ENCODE measurements around the gene TECPR2.
"Not testable (repeated sequence)": the region's sequence is repeated elsewhere in the genome, so short reads cannot be mapped to it uniquely, and the experiment has no call there.

TECPR2 gene

GRCh38 chr14:102362545-102363181, at the start of gene TECPR2, which contains the start of gene CINP:
TECPR2 (plus strand) TSS chr14:102362941; CDS start chr14:102376722, 13,781 bp downstream.
CINP (minus strand) TSS chr14:102362890; CDS start chr14:102362851, 39 bp downstream.
- peak; percentile 96 for DNase-seq

- peak; percentile 58 for DNase-seq
These were observed 48.3 kb upstream of the TECPR2 start for GRCh38 chr14:102314242-102315011.

GRCh38 chr14:102315121-102315520, 47.6 kb upstream of the TECPR2 start:
- DNase-seq: no peak

GRCh38 chr14:102316338-102316742, 46.4 kb upstream of the TECPR2 start:
- DNase-seq: no peak

- peak; percentile 85 for DNase-seq
These were observed 45.8 kb upstream of the TECPR2 start for GRCh38 chr14:102316743-102317563.

GRCh38 chr14:102317564-102318248, 45.0 kb upstream of the TECPR2 start:
- no peak for DNase-seq

- no peak for DNase-seq
These were observed 43.9 kb upstream of the TECPR2 start for GRCh38 chr14:102318781-102319276.

GRCh38 chr14:102319351-102320032, 43.2 kb upstream of the TECPR2 start, which contains the start of gene ZNF839:
ZNF839 (plus strand) TSS chr14:102319746; CDS start chr14:102319766, 20 bp downstream.
- DNase-seq: peak; percentile 90

GRCh38 chr14:102320033-102320660, 42.6 kb upstream of the TECPR2 start:
- DNase-seq: no peak

- DNase-seq: no peak
These were observed 41.9 kb upstream of the TECPR2 start for GRCh38 chr14:102320671-102321455.

GRCh38 chr14:102321456-102322422, 41.0 kb upstream of the TECPR2 start:
- no peak for DNase-seq

GRCh38 chr14:102323102-102323501, 39.6 kb upstream of the TECPR2 start:
- DNase-seq: no peak

- DNase-seq: no peak
These were observed 36.9 kb upstream of the TECPR2 start for GRCh38 chr14:102325791-102326345.

GRCh38 chr14:102326583-102326982, 36.2 kb upstream of the TECPR2 start:
- DNase-seq: no peak

GRCh38 chr14:102329381-102329780, 33.4 kb upstream of the TECPR2 start:
- DNase-seq: not testable (repeated sequence)

- DNase-seq: no peak
These were observed 31.9 kb upstream of the TECPR2 start for GRCh38 chr14:102330806-102331205.

- no peak for DNase-seq
These were observed 29.4 kb upstream of the TECPR2 start for GRCh38 chr14:102333390-102333789.

GRCh38 chr14:102333795-102334705, 28.7 kb upstream of the TECPR2 start:
- DNase-seq: no peak

Measured in NCI-H510A (cell line).